H9 (cell line): ENCODE measurements around the gene CHMP4A. TPM values are rescaled to one million over a fixed set of nuclear protein-coding genes. Genes with fewer than 3 reads are reported as not detected.

Experiments used
- DNase-seq: peaks from one replicate; pipeline ENCODE4 v3.0.0-alpha.2; 2017
- H2AFZ ChIP-seq: one replicate; pipeline ENCODE4 v1.6.1; 2013; ENCODE audit warnings: mild to moderate bottlenecking, low read length, control low read depth, moderate library complexity
- H2AK5ac ChIP-seq: 2 replicates; pipeline ENCODE4 v1.6.1; 2013; ENCODE audit warnings: low read length, control low read depth, mixed read lengths; ENCODE audit not compliant: insufficient read length
- H2BK120ac ChIP-seq: one replicate; pipeline ENCODE4 v1.6.1; 2013; ENCODE audit warnings: low read depth, mild to moderate bottlenecking, low read length, control low read depth, inconsistent platforms; ENCODE audit not compliant: poor library complexity, severe bottlenecking
- H2BK12ac ChIP-seq: 2 replicates; pipeline ENCODE4 v1.6.1; 2013; ENCODE audit warnings: low read length, control low read depth, mixed read lengths, low read depth; ENCODE audit not compliant: insufficient read length
- H2BK15ac ChIP-seq: 2 replicates; pipeline ENCODE4 v1.6.1; 2013; ENCODE audit warnings: low read depth, low read length, control low read depth
- H2BK20ac ChIP-seq: one replicate; pipeline ENCODE4 v1.6.1; 2013; ENCODE audit warnings: low read depth, mild to moderate bottlenecking, low read length, control low read depth, inconsistent platforms; ENCODE audit not compliant: poor library complexity, severe bottlenecking
- H2BK5ac ChIP-seq: 2 replicates; pipeline ENCODE4 v1.6.1; 2013; ENCODE audit warnings: low read length, control low read depth, mixed read lengths; ENCODE audit not compliant: insufficient read length
- H3K14ac ChIP-seq: 2 replicates; pipeline ENCODE4 v1.6.1; 2013; ENCODE audit warnings: low read length, control low read depth; ENCODE audit not compliant: insufficient read depth
- H3K18ac ChIP-seq: 2 replicates; pipeline ENCODE4 v1.6.1; 2013; ENCODE audit warnings: low read depth, mild to moderate bottlenecking, mixed read lengths, low read length, control low read depth; ENCODE audit not compliant: insufficient read length
- H3K23ac ChIP-seq: 2 replicates; pipeline ENCODE4 v1.6.1; 2013; ENCODE audit warnings: low read length, control low read depth, mixed read lengths, low read depth; ENCODE audit not compliant: insufficient read length
- H3K23me2 ChIP-seq: 2 replicates; pipeline ENCODE4 v1.6.1; 2013; ENCODE audit warnings: low read depth, mild to moderate bottlenecking, mixed read lengths, low read length, control low read depth; ENCODE audit not compliant: insufficient read length, poor library complexity, severe bottlenecking
- H3K27ac ChIP-seq: 2 replicates; pipeline ENCODE4 v1.5.1; 2013; ENCODE audit warnings: low read length, control low read depth, mixed read lengths, low read depth; ENCODE audit not compliant: insufficient read length
- H3K27me3 ChIP-seq: 2 replicates; pipeline ENCODE4 v1.6.1; 2013; ENCODE audit warnings: low read length, control low read depth, inconsistent platforms; ENCODE audit not compliant: insufficient read depth
- H3K4ac ChIP-seq: 2 replicates; pipeline ENCODE4 v1.6.1; 2013; ENCODE audit warnings: low read depth, mild to moderate bottlenecking, control low read depth, inconsistent platforms, low read length, moderate library complexity
- H3K4me1 ChIP-seq: 2 replicates; pipeline ENCODE4 v1.6.1; 2013; ENCODE audit warnings: low read length, control low read depth, inconsistent platforms; ENCODE audit not compliant: insufficient read depth
- H3K4me2 ChIP-seq: 2 replicates; pipeline ENCODE4 v1.6.1; 2013; ENCODE audit warnings: low read length, control low read depth, mixed read lengths; ENCODE audit not compliant: insufficient read length, insufficient read depth
- H3K56ac ChIP-seq: 2 replicates; pipeline ENCODE4 v1.6.1; 2013; ENCODE audit warnings: low read depth, mild to moderate bottlenecking, mixed read lengths, low read length, control low read depth; ENCODE audit not compliant: insufficient read length
- H3K79me1 ChIP-seq: 2 replicates; pipeline ENCODE4 v1.6.1; 2013; ENCODE audit warnings: low read depth, mild to moderate bottlenecking, moderate library complexity, low read length, control low read depth, inconsistent platforms; ENCODE audit not compliant: insufficient read depth, poor library complexity, severe bottlenecking
- H3K79me2 ChIP-seq: 2 replicates; pipeline ENCODE4 v1.6.1; 2013; ENCODE audit warnings: low read length, control low read depth, inconsistent platforms; ENCODE audit not compliant: insufficient read depth
- H3K9ac ChIP-seq: 2 replicates; pipeline ENCODE4 v1.6.1; 2013; ENCODE audit warnings: low read length, control low read depth, mixed read lengths; ENCODE audit not compliant: insufficient read length; ENCODE audit errors: extremely low read depth
- H3K9me3 ChIP-seq: one replicate; pipeline ENCODE4 v1.6.1; 2013; ENCODE audit warnings: low read depth, low read length, inconsistent platforms; ENCODE audit not compliant: control insufficient read depth
- H3T11ph ChIP-seq: one replicate; pipeline ENCODE4 v1.6.1; 2013; ENCODE audit warnings: mild to moderate bottlenecking, low read length, control low read depth, inconsistent platforms
- H4K20me1 ChIP-seq: one replicate; pipeline ENCODE4 v1.6.1; 2013; ENCODE audit not compliant: control insufficient read depth, insufficient read length, insufficient read depth
- H4K5ac ChIP-seq: 2 replicates; pipeline ENCODE4 v1.6.1; 2013; ENCODE audit warnings: low read depth, mild to moderate bottlenecking, mixed read lengths, low read length, control low read depth; ENCODE audit not compliant: insufficient read length
- H4K8ac ChIP-seq: replicated peaks from 2 replicates; pipeline ENCODE4 v1.6.1; 2013; ENCODE audit warnings: low read length, control low read depth, mixed read lengths, low read depth; ENCODE audit not compliant: insufficient read length
- H4K91ac ChIP-seq: 2 replicates; pipeline ENCODE4 v1.6.1; 2013; ENCODE audit warnings: low read depth, mild to moderate bottlenecking, moderate library complexity, mixed read lengths, low read length, control low read depth; ENCODE audit not compliant: insufficient read length
- H3K27ac Mint-ChIP-seq, 3 experiments: 2 replicates in 2 of 3; 3 replicates in 1 of 3; pipeline ENCODE4 v1.8.0; 2020 to 2021; ENCODE audit warnings: mixed read lengths in 3 of 3, mild to moderate bottlenecking in 1 of 3, moderate library complexity in 1 of 3
- H3K27me3 Mint-ChIP-seq: 2 replicates; pipeline ENCODE4 v1.8.0; 2021; ENCODE audit warnings: low read depth, mild to moderate bottlenecking, moderate library complexity, mixed read lengths
- H3K36me3 Mint-ChIP-seq, 3 experiments: 2 replicates in 2 of 3; 3 replicates in 1 of 3; pipeline ENCODE4 v1.8.0; 2020 to 2021; ENCODE audit warnings: low read depth in 3 of 3, mixed read lengths in 3 of 3; ENCODE audit not compliant: insufficient read depth in 1 of 3
- H3K4me1 Mint-ChIP-seq, 2 experiments: 2 replicates each; pipeline ENCODE4 v1.8.0; 2020; ENCODE audit warnings: mixed read lengths in 2 of 2
- H3K4me3 Mint-ChIP-seq, 2 experiments: 2 replicates in 1 of 2; 3 replicates in 1 of 2; pipeline ENCODE4 v1.8.0; 2020 to 2021; ENCODE audit warnings: mild to moderate bottlenecking in 2 of 2, mixed read lengths in 2 of 2, moderate library complexity in 1 of 2
- H3K9me3 Mint-ChIP-seq, 2 experiments: 2 replicates in 1 of 2; 3 replicates in 1 of 2; pipeline ENCODE4 v1.8.0; 2020; ENCODE audit warnings: mild to moderate bottlenecking in 2 of 2, mixed read lengths in 2 of 2, moderate library complexity in 1 of 2
- WGBS: extraction: QIAGEN DNeasy Blood & Tissue Kit; methylation state at CpG from one replicate; pipeline ENCODE4 v1.1.7; 2013; ENCODE audit warnings: missing lambda C conversion rate, low lambda C conversion rate, mixed read lengths; ENCODE audit not compliant: insufficient read length; ENCODE audit errors: extremely low coverage; 5-methylcytosine and 5-hydroxymethylcytosine counted together
- total RNA-seq: library from RNA; stranded (reverse); gene quantifications from 2 replicates; pipeline ENCODE4 v1.2.1, GENCODE V29; 2021
- TF ChIP-seq, protein P1 (sequence below): fragments of 200-600 bp; sonication (generic); conservative IDR thresholded peaks from 3 replicates; pipeline ENCODE4 v1.8.0; 2021; ENCODE audit warnings: antibody characterized with exemption, mild to moderate bottlenecking

Gene CHMP4A
- total RNA-seq, 1 experiment from 2014 or later, result 46.2 TPM

GRCh38 chr14:24255931-24256711 is 42.8 kb upstream of the CHMP4A start:
- H2AK5ac ChIP-seq, result no peak overlapping the region
- no peaks in the 10 kb centered on the region; the same call in 1 of the 2 replicates for H3K27me3 Mint-ChIP-seq
- H4K20me1 ChIP-seq, result no peaks in the 10 kb centered on the region
- H3K79me2 ChIP-seq, result no peaks in the 10 kb centered on the region
- H2BK12ac ChIP-seq, result no peak overlapping the region
- no peak overlapping the region for H3T11ph ChIP-seq
- H2BK20ac ChIP-seq, result no peak overlapping the region
- no peaks in the 10 kb centered on the region for H3K27me3 ChIP-seq
- H3K18ac ChIP-seq, result no peak overlapping the region
- H3K14ac ChIP-seq, result no peak overlapping the region
- H3K27ac Mint-ChIP-seq, result 0 out of 7 replicates have a peak overlapping the region, but pooled peaks of 2 of the 3 experiments have one; percentile 21 to 57
- H3K4ac ChIP-seq, result no peak overlapping the region
- DNase-seq, result peak; percentile 15
- no peak overlapping the region for H4K8ac ChIP-seq
- H3K4me3 Mint-ChIP-seq, result no peak overlapping the region
- no peaks in the 10 kb centered on the region for H3K9me3 Mint-ChIP-seq
- H3K23me2 ChIP-seq, result no peaks in the 10 kb centered on the region
- no peak overlapping the region for H2BK120ac ChIP-seq
- no peak overlapping the region for H3K9ac ChIP-seq
- no peaks in the 10 kb centered on the region for H3K36me3 Mint-ChIP-seq
- H2BK15ac ChIP-seq, result no peak overlapping the region
- H3K4me2 ChIP-seq, result no peak overlapping the region
- H3K56ac ChIP-seq, result no peak overlapping the region
- no peak overlapping the region for H4K5ac ChIP-seq
- no peaks in the 10 kb centered on the region for H3K79me1 ChIP-seq
- H3K4me1 ChIP-seq, result no peaks in the 10 kb centered on the region
- TF ChIP-seq, protein P1, sequence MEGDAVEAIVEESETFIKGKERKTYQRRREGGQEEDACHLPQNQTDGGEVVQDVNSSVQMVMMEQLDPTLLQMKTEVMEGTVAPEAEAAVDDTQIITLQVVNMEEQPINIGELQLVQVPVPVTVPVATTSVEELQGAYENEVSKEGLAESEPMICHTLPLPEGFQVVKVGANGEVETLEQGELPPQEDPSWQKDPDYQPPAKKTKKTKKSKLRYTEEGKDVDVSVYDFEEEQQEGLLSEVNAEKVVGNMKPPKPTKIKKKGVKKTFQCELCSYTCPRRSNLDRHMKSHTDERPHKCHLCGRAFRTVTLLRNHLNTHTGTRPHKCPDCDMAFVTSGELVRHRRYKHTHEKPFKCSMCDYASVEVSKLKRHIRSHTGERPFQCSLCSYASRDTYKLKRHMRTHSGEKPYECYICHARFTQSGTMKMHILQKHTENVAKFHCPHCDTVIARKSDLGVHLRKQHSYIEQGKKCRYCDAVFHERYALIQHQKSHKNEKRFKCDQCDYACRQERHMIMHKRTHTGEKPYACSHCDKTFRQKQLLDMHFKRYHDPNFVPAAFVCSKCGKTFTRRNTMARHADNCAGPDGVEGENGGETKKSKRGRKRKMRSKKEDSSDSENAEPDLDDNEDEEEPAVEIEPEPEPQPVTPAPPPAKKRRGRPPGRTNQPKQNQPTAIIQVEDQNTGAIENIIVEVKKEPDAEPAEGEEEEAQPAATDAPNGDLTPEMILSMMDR, result no peak
- no peak overlapping the region for H2BK5ac ChIP-seq
- H3K23ac ChIP-seq, result no peak overlapping the region
- WGBS, result no CpG with 5 or more reads among the region's 12 CpGs
- no peaks in the 10 kb centered on the region for H3K9me3 ChIP-seq
- no peak overlapping the region for H4K91ac ChIP-seq
- no peaks in the 10 kb centered on the region; a peak in 1 of 4 replicates for H3K4me1 Mint-ChIP-seq
- H3K27ac ChIP-seq, result no peak overlapping the region
- no peak overlapping the region for H2AFZ ChIP-seq
